HEK293 (cell line): Measurements from ENCODE around the gene TMEM198.

Experiments
- MZF1 ChIP-seq: fragments of 450-650 bp; formaldehyde crosslinking; IDR thresholded peaks from 2 replicates; pipeline ENCODE4 v1.5.1; 2017; ENCODE audit warnings: missing biosample characterization, missing genetic modification characterization, borderline replicate concordance
- ZNF23 ChIP-seq: fragments of 450-650 bp; formaldehyde crosslinking; IDR thresholded peaks from 2 replicates; pipeline ENCODE4 v1.5.1; 2016; ENCODE audit warnings: missing biosample characterization, missing genetic modification characterization, borderline replicate concordance
- ZNF302 ChIP-seq: fragments of 450-650 bp; formaldehyde crosslinking; IDR thresholded peaks from 2 replicates; pipeline ENCODE4 v1.5.1; 2016; ENCODE audit warnings: missing biosample characterization, missing genetic modification characterization, low read depth
- ZNF596 ChIP-seq: fragments of 450-650 bp; IDR thresholded peaks from 2 replicates; pipeline ENCODE4 v1.5.0; 2018; ENCODE audit warnings: missing biosample characterization, mild to moderate bottlenecking, missing genetic modification characterization, moderate library complexity
- TF ChIP-seq, protein P1 (sequence below): fragments of 450-650 bp; formaldehyde crosslinking; IDR thresholded peaks from 2 replicates; pipeline ENCODE4 v1.5.1; 2016; ENCODE audit warnings: missing biosample characterization, missing genetic modification characterization
- TF ChIP-seq, protein P2 (sequence below): fragments of 450-650 bp; formaldehyde crosslinking; IDR thresholded peaks from 2 replicates; pipeline ENCODE4 v1.5.1; 2016; ENCODE audit warnings: missing biosample characterization, missing genetic modification characterization
- TF ChIP-seq, protein P3 (sequence below): fragments of 450-650 bp; formaldehyde crosslinking; IDR thresholded peaks from 2 replicates; pipeline ENCODE4 v1.5.1; 2016; ENCODE audit warnings: missing biosample characterization, missing genetic modification characterization

DNA sequence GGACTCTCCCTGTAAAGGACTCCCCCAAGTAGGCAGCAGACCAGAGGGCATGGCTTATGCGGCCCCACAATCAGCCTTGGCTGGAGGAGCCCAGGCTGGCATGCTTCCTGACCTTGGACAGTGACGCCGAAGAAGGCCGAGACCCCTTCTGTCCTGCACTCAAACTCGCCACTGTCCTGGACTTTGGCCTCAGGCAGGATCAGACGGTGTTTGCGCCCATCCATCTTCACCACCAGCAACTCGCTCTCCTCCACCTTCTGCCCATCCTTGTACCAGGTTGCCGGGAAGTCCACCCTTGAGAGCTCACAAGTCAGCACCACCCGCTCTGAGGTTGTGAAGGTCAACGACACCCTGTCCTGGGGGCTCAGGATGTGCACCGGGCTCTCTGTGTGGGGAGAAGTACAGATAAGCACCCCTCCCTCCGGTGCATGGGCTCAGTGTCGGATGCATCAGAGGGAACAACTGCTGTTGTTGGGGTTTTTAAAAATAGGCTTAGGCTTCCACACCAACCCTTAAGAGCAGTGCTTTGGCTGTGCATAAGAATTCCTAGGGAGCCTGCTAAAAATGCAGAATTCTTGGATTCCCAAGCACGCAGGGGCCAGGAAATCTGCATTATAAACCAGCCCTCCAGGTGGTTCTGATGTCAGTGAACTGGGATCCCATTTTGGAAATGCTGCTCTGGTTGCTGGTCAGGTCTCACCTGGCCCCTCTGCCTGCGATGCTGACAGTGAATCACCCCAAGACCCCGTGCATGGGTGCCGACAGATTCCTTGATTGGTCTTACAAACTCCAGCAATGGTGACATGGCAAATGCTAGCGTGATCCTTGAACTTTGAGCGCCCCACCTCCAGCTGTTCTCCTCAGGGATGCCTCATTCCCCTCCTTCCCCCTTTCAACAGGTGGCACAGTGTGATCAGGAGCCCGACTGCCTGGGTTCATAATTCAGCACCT lies 21.6 kb downstream of the TMEM198 start:
- TF ChIP-seq, protein P1, sequence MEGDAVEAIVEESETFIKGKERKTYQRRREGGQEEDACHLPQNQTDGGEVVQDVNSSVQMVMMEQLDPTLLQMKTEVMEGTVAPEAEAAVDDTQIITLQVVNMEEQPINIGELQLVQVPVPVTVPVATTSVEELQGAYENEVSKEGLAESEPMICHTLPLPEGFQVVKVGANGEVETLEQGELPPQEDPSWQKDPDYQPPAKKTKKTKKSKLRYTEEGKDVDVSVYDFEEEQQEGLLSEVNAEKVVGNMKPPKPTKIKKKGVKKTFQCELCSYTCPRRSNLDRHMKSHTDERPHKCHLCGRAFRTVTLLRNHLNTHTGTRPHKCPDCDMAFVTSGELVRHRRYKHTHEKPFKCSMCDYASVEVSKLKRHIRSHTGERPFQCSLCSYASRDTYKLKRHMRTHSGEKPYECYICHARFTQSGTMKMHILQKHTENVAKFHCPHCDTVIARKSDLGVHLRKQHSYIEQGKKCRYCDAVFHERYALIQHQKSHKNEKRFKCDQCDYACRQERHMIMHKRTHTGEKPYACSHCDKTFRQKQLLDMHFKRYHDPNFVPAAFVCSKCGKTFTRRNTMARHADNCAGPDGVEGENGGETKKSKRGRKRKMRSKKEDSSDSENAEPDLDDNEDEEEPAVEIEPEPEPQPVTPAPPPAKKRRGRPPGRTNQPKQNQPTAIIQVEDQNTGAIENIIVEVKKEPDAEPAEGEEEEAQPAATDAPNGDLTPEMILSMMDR (tag by site-specific recombination), result no peak
- no peak for TF ChIP-seq MZF1 (tag by site-specific recombination)
- TF ChIP-seq ZNF596 (tag by site-specific recombination), result no peak
- no peak for TF ChIP-seq ZNF23 (tag by site-specific recombination)
- TF ChIP-seq, protein P2, sequence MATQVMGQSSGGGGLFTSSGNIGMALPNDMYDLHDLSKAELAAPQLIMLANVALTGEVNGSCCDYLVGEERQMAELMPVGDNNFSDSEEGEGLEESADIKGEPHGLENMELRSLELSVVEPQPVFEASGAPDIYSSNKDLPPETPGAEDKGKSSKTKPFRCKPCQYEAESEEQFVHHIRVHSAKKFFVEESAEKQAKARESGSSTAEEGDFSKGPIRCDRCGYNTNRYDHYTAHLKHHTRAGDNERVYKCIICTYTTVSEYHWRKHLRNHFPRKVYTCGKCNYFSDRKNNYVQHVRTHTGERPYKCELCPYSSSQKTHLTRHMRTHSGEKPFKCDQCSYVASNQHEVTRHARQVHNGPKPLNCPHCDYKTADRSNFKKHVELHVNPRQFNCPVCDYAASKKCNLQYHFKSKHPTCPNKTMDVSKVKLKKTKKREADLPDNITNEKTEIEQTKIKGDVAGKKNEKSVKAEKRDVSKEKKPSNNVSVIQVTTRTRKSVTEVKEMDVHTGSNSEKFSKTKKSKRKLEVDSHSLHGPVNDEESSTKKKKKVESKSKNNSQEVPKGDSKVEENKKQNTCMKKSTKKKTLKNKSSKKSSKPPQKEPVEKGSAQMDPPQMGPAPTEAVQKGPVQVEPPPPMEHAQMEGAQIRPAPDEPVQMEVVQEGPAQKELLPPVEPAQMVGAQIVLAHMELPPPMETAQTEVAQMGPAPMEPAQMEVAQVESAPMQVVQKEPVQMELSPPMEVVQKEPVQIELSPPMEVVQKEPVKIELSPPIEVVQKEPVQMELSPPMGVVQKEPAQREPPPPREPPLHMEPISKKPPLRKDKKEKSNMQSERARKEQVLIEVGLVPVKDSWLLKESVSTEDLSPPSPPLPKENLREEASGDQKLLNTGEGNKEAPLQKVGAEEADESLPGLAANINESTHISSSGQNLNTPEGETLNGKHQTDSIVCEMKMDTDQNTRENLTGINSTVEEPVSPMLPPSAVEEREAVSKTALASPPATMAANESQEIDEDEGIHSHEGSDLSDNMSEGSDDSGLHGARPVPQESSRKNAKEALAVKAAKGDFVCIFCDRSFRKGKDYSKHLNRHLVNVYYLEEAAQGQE (tag by site-specific recombination), result no peak
- no peak for TF ChIP-seq ZNF302 (tag by site-specific recombination)
- TF ChIP-seq, protein P3, sequence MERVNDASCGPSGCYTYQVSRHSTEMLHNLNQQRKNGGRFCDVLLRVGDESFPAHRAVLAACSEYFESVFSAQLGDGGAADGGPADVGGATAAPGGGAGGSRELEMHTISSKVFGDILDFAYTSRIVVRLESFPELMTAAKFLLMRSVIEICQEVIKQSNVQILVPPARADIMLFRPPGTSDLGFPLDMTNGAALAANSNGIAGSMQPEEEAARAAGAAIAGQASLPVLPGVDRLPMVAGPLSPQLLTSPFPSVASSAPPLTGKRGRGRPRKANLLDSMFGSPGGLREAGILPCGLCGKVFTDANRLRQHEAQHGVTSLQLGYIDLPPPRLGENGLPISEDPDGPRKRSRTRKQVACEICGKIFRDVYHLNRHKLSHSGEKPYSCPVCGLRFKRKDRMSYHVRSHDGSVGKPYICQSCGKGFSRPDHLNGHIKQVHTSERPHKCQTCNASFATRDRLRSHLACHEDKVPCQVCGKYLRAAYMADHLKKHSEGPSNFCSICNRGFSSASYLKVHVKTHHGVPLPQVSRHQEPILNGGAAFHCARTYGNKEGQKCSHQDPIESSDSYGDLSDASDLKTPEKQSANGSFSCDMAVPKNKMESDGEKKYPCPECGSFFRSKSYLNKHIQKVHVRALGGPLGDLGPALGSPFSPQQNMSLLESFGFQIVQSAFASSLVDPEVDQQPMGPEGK (tag by site-specific recombination), result no peak
